Upper lobe of left lung (tissue), 4 donors: Measurements from ENCODE around the gene ALG9.

Source experiments
- CTCF ChIP-seq, 6 experiments: fragments of 450-650 bp in 4 of 6; fragments of 200-600 bp in 2 of 6; sonication (generic) in 2 of 6; IDR thresholded peaks; one replicate each; pipeline ENCODE4 v1.5.1; 2016 to 2019; ENCODE audit warnings: antibody characterized with exemption in 6 of 6
- POLR2A ChIP-seq, 4 donors: fragments of 450-650 bp; IDR thresholded peaks; one replicate each; pipeline ENCODE4 v1.5.1; 2016 to 2017; ENCODE audit warnings: antibody characterized with exemption in 4 of 4, mild to moderate bottlenecking in 2 of 4

GRCh38 chr11:111906680-111907079 is 35.3 kb upstream of the ALG9 start:
- no peak for TF ChIP-seq CTCF (IDR thresholded peaks at IDR 0.05)
- no peak for TF ChIP-seq POLR2A (IDR thresholded peaks at IDR 0.05)
